ENCODE measurements around the gene GH2. TPM values are rescaled to one million over a fixed set of nuclear protein-coding genes. Genes with fewer than 3 reads are reported as not detected.
"Not testable (repeated sequence)": the region's sequence is repeated elsewhere in the genome, so short reads cannot be mapped to it uniquely, and the experiment has no call there.

The GH2 gene
- not detected for polyA plus RNA-seq (ENCODE audit: insufficient read length in 4 of 4)

DNA sequence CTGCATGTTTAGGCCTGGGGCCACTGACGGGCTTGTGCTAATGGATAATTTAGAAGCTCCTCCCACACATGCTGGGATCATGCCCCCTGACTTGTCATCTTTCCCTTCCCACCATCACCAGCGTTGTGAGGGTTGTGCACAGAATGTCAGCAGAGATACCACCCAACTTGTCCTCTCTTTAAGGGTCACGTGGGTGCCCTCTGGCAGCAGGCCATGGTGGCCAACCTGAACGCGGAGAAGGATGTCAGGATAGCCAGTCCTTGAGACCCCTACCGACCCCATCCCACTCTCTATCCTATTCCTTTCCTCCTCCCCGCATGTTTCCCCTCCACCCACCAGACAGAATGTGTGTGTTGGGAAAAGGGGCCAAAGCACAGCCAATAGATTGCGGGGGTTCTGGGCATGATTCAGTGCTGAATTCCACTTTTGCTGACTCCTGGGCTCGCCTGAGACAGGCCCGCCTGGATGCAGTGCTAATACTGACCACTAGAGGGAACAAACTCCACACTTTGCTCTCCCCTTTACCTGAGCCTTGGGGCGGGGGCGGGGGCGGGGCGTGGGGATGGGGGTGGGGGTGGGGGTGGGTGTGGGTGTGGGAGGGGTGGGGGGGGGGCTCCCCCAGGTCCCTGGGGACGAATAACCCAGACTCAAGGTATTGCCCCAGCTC, at the start of gene GH2:
Gene GH2, minus strand, starts transcription at position 10 of the 667 bp plus-strand sequence. CDS start 143 bp downstream, outside the sequence.
- DNase-seq (ENCODE audit: low read depth in 4 of 4, low spot score in 2 of 4): peak in 1 of 4 donors; percentile 12

- no peak for DNase-seq (ENCODE audit: low read depth in 4 of 4, low spot score in 2 of 4)
Measured at GRCh38 chr17:63930951-63931575, 49.3 kb upstream of the GH2 start.

GRCh38 chr17:63929860-63930766, 48.4 kb upstream of the GH2 start:
- DNase-seq (ENCODE audit: low read depth in 4 of 4, low spot score in 2 of 4): no peak

- no peak for DNase-seq (ENCODE audit: low read depth in 4 of 4, low spot score in 2 of 4)
Measured at GRCh38 chr17:63928966-63929695, 47.4 kb upstream of the GH2 start.

- DNase-seq (ENCODE audit: low read depth in 4 of 4, low spot score in 2 of 4): no peak
Measured at GRCh38 chr17:63928172-63928666, 46.5 kb upstream of the GH2 start.

DNA sequence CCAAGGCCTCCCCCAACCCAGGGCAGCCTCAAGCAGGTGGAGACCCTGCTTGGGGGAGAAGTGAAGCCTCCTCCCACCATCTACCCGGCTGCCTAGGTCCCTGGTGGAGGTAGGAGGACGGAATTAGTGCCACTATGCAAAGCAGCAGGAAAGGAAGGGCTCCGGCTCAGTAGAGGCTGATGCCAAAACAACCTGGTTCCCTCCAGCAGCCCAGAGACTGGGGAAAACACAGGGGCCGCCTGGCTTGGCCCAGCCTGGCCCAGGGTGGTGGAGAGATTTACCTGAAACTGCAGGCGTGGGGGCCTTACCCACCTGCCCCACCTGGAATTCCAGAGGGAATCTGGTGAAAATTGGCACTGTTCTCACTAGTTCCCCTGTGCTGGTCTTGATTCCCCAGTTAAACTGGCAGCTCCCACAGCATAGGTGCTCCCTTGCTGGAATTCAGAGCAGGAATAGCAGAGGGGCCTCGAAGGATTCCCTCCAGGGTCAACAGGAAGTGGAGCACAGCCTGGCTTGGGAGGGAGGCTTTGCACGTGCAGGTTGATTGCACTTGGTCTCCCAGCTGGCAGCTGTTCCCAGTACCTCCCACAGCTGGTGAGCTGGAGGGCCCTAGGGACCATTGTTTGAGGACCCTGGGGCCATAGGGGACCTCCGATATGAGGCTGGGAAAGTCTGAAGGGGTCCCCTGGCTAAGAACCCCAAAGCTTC, 45.9 kb upstream of the GH2 start:
- no peak for DNase-seq (ENCODE audit: low read depth in 4 of 4, low spot score in 2 of 4)

DNA sequence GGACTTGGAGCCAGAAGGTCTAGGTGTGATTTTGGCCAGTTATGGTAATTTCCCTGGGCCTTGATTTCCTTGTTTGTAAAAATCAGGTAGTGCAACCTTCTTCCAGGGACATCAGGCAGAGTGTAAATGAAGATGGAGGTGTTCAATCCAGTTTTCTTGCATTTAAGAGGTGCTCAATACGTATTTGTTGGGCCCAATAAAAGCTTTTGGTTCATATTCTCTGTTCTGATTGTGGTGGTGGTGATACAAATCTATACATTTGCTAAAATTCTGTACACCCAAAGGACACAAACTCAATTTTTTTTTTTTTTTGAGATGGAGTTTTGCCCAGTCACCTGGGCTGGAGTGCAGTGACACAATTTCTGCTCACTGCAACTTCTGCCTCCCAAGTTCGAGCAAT, 44.4 kb upstream of the GH2 start:
- no peak for DNase-seq (ENCODE audit: low read depth in 4 of 4, low spot score in 2 of 4)

GRCh38 chr17:63925615-63926014, 43.9 kb upstream of the GH2 start:
- DNase-seq (ENCODE audit: low read depth in 4 of 4, low spot score in 2 of 4): no peak

GRCh38 chr17:63922402-63922801, 40.7 kb upstream of the GH2 start:
- DNase-seq (ENCODE audit: low read depth in 4 of 4, low spot score in 2 of 4): not testable (repeated sequence)

DNA sequence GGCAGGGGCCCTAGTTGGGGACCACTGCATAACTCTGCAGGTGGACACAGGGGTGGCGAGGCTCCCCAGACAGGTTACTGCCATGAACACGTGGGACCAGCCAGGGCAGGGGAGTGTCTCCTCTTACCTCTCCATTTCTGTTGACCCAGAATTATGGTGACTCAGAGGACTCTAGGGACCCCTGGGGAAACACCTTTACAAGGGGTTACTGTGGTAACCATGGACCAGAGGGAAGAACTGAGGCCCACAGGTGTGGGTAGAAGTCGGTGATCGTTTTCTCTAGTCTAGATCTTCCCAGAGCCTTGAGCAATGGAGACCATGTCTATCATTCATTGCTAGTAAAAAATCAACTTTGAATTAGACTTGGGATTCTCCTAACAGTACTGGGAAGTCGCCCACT, 39.0 kb upstream of the GH2 start:
- not testable (repeated sequence) for DNase-seq (ENCODE audit: low read depth in 4 of 4, low spot score in 2 of 4)

DNA sequence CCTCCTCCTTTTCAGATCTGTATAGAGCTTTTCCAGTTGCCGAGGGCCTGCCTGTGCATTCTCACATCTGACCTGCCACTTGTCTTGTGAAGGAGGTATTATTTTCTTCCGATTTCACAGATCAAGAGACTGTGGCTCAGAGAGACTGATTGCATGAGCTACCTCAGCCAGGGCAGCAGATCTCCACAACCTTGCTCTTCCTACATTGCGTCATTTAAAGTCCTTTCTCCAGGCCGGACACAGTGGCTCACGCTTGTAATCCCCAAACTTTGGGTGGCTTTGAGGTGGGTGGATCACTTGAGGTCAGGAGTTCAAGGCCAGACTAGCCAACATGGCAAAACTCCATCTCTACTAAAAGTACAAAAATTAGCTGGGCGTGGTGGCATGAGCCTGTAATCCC, 38.3 kb upstream of the GH2 start:
- not testable (repeated sequence) for DNase-seq (ENCODE audit: low read depth in 4 of 4, low spot score in 2 of 4)

- peak in 3 of 4 donors; percentile 13 to 21 (median 21) for DNase-seq (ENCODE audit: low read depth in 4 of 4, low spot score in 2 of 4)
Measured at GRCh38 chr17:63919311-63919723, 37.6 kb upstream of the GH2 start.

- DNase-seq (ENCODE audit: low read depth in 4 of 4, low spot score in 2 of 4): not testable (repeated sequence)
Measured at GRCh38 chr17:63918789-63919305, 37.1 kb upstream of the GH2 start, which contains the start of gene GH1. Gene GH1, minus strand, starts transcription at chr17:63918839. Its CDS starts 63 bp downstream, at chr17:63918776.

- no peak for DNase-seq (ENCODE audit: low read depth in 4 of 4, low spot score in 2 of 4)
Measured at GRCh38 chr17:63918305-63918704, 36.6 kb upstream of the GH2 start.

DNA sequence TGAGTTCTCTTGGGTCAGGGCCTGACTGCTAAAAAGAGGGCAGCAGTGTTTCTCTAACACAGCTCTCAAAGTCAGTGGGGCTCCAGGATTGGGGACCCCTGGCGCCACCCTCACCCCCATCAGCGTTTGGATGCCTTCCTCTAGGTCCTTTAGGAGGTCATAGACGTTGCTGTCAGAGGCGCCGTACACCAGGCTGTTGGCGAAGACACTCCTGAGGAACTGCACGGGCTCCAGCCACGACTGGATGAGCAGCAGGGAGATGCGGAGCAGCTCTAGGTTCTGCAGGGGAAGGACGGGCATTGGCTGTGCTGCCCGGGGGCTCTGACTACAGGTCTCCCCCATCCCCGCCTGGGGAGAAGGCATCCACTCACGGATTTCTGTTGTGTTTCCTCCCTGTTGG, 35.9 kb upstream of the GH2 start:
- no peak for DNase-seq (ENCODE audit: low read depth in 4 of 4, low spot score in 2 of 4)

GRCh38 chr17:63917206-63917605, 35.5 kb upstream of the GH2 start:
- not testable (repeated sequence) for DNase-seq (ENCODE audit: low read depth in 4 of 4, low spot score in 2 of 4)

DNA sequence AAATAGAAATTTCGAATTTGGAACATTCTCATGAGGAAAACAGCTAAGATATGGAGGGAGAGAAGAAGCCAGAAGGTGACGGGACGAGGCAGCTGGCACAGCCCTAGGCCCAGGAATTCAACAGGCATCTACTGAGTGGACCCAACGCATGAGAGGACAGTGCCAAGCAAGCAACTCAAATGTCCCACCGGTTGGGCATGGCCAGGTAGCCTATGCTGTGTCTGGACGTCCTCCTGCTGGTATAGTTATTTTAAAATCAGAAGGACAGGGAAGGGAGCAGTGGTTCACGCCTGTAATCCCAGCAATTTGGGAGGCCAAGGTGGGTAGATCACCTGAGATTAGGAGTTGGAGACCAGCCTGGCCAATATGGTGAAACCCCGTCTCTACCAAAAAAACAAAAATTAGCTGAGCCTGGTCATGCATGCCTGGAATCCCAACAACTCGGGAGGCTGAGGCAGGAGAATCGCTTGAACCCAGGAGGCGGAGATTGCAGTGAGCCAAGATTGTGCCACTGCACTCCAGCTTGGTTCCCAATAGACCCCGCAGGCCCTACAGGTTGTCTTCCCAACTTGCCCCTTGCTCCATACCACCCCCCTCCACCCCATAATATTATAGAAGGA, 34.9 kb upstream of the GH2 start:
- DNase-seq (ENCODE audit: low read depth in 4 of 4, low spot score in 2 of 4): no peak

DNA sequence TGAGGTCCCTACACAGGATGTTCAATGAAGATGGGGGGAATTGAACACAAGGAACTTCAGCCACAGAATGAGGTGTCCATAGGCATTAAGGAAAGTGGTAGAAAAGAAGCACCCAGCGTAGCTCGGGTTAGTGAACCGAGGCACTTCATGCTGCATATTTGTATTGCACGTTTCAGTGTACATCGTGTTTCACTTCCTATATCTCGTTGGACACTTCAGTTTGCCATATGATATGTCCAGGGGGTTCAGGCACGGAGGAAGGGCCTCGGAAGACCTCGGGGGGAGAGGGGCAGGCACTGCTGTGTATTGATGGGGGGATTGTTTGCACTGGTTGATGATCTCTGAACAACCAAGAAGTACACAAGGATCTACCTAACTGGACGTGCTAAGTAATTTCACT, 34.0 kb upstream of the GH2 start:
- DNase-seq (ENCODE audit: low read depth in 4 of 4, low spot score in 2 of 4): not testable (repeated sequence)

DNA sequence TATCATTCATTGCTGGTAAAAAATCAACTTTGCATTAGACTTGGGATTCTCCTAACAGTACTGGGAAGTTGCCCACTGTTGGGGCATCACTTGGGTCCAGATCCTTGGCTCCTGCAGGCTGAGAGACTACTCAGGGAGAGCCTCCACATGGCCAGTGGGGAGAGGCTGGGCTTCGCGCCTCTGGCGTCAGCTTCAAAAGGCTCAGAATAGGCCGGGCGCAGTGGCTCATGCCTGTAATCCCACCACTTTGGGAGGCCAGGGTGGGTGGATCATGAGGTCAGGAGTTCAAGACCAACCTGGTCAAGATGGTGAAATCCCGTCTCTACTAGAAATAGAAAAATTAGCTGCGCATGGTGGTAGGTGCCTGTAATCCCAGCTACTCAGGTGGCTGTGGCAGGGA, 32.7 kb upstream of the GH2 start:
- no peak for DNase-seq (ENCODE audit: low read depth in 4 of 4, low spot score in 2 of 4)

Measured in left renal cortex interstitium (tissue), 4 donors.